EL (cell line): ENCODE results near the gene EVA1C.
"Not testable (repeated sequence)": the region's sequence is repeated elsewhere in the genome, so short reads cannot be mapped to it uniquely, and the experiment has no call there.

ENCODE experiments used
- DNase-seq: peaks from one replicate; pipeline ENCODE4 v3.0.0-alpha.2; 2016

The EVA1C gene

GRCh38 chr21:32506411-32506965 lies 94.0 kb downstream of the EVA1C start:
- not testable (repeated sequence) for DNase-seq

GRCh38 chr21:32507342-32507919 lies 94.9 kb downstream of the EVA1C start:
- DNase-seq, result no peak

- DNase-seq, result not testable (repeated sequence)
Measured at GRCh38 chr21:32508036-32508435, 95.5 kb downstream of the EVA1C start.

- no peak for DNase-seq
Measured at GRCh38 chr21:32508558-32508957, 96.1 kb downstream of the EVA1C start.

- not testable (repeated sequence) for DNase-seq
Measured at GRCh38 chr21:32508975-32509374, 96.5 kb downstream of the EVA1C start.

- DNase-seq, result no peak
Measured at GRCh38 chr21:32514275-32515055, 102.0 kb downstream of the EVA1C start.

- no peak for DNase-seq
Measured at GRCh38 chr21:32515874-32516273, 103.4 kb downstream of the EVA1C start.

- peak; percentile 90 for DNase-seq
Measured at GRCh38 chr21:32516756-32517649, 104.5 kb downstream of the EVA1C start.

GRCh38 chr21:32519945-32520874 lies 107.7 kb downstream of the EVA1C start:
- no peak for DNase-seq

GRCh38 chr21:32520875-32521735 lies 108.6 kb downstream of the EVA1C start:
- DNase-seq, result peak; percentile 95

- DNase-seq, result no peak
Measured at GRCh38 chr21:32521736-32522355, 109.3 kb downstream of the EVA1C start.

GRCh38 chr21:32523463-32523862 lies 111.0 kb downstream of the EVA1C start:
- no peak for DNase-seq

- DNase-seq, result peak; percentile 89
Measured at GRCh38 chr21:32523988-32524719, 111.6 kb downstream of the EVA1C start.

- no peak for DNase-seq
Measured at GRCh38 chr21:32525282-32525681, 112.8 kb downstream of the EVA1C start.

- DNase-seq, result no peak
Measured at GRCh38 chr21:32529679-32530078, 117.2 kb downstream of the EVA1C start.

GRCh38 chr21:32530809-32531208 lies 118.3 kb downstream of the EVA1C start:
- DNase-seq, result not testable (repeated sequence)

- DNase-seq, result not testable (repeated sequence)
Measured at GRCh38 chr21:32531561-32531960, 119.1 kb downstream of the EVA1C start.

- DNase-seq, result no peak
Measured at GRCh38 chr21:32532636-32533035, 120.1 kb downstream of the EVA1C start.

- no peak for DNase-seq
Measured at GRCh38 chr21:32533053-32533452, 120.5 kb downstream of the EVA1C start.

GRCh38 chr21:32533611-32534010 lies 121.1 kb downstream of the EVA1C start:
- no peak for DNase-seq
